ENCODE data around the gene NBEAL2.

The NBEAL2 gene

GRCh38 chr3:47005212-47006144 is 26.0 kb downstream of the NBEAL2 start:
- H3K4me3 ChIP-seq (ENCODE audit: low read depth, low read length) = no peak overlapping the region
- ChIA-PET POLR2A (no interaction called here), CTCF (interaction anchor here (1.1 kb wide), 1 partner anchor 9 kb away, joined by 4 read pairs; no protein-coding TSS in a partner anchor)
- DNase-seq (ENCODE audit: low read depth, low spot score) = no peak
- TF ChIP-seq, protein P1, sequence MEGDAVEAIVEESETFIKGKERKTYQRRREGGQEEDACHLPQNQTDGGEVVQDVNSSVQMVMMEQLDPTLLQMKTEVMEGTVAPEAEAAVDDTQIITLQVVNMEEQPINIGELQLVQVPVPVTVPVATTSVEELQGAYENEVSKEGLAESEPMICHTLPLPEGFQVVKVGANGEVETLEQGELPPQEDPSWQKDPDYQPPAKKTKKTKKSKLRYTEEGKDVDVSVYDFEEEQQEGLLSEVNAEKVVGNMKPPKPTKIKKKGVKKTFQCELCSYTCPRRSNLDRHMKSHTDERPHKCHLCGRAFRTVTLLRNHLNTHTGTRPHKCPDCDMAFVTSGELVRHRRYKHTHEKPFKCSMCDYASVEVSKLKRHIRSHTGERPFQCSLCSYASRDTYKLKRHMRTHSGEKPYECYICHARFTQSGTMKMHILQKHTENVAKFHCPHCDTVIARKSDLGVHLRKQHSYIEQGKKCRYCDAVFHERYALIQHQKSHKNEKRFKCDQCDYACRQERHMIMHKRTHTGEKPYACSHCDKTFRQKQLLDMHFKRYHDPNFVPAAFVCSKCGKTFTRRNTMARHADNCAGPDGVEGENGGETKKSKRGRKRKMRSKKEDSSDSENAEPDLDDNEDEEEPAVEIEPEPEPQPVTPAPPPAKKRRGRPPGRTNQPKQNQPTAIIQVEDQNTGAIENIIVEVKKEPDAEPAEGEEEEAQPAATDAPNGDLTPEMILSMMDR (IDR thresholded peaks at IDR 0.05; ENCODE audit: insufficient read depth, low read length, missing control alignments) = no peak

GRCh38 chr3:47006145-47006651 is 26.7 kb downstream of the NBEAL2 start:
- TF ChIP-seq, protein P1 (IDR thresholded peaks at IDR 0.05; ENCODE audit: insufficient read depth, low read length, missing control alignments) = no peak
- ChIA-PET POLR2A (no interaction called here), CTCF (interaction anchor here (0.6 to 2.8 kb wide), 4 partner anchors 8 to 367 kb away, joined by 3 to 16 read pairs (median 3); no protein-coding TSS in a partner anchor)
- DNase-seq (ENCODE audit: low read depth, low spot score) = no peak
- no peak overlapping the region for H3K4me3 ChIP-seq (ENCODE audit: low read depth, low read length)

GRCh38 chr3:47007001-47007400 is 27.5 kb downstream of the NBEAL2 start:
- TF ChIP-seq, protein P1 (IDR thresholded peaks at IDR 0.05; ENCODE audit: insufficient read depth, low read length, missing control alignments) = no peak
- no peak for DNase-seq (ENCODE audit: low read depth, low spot score)
- ChIA-PET CTCF (interaction anchor here (0.6 to 2.8 kb wide), 4 partner anchors 9 to 366 kb away, joined by 3 to 16 read pairs (median 3); no protein-coding TSS in a partner anchor), POLR2A (no interaction called here)
- no peak overlapping the region for H3K4me3 ChIP-seq (ENCODE audit: low read depth, low read length)

- ChIA-PET POLR2A (no interaction called here), CTCF (interaction anchor here (1.3 to 2.8 kb wide), 3 partner anchors 9 to 366 kb away, joined by 3 to 16 read pairs (median 3); no protein-coding TSS in a partner anchor)
- no peak for DNase-seq (ENCODE audit: low read depth, low spot score)
- H3K4me3 ChIP-seq (ENCODE audit: low read depth, low read length) = no peak overlapping the region
- TF ChIP-seq, protein P1 (IDR thresholded peaks at IDR 0.05; ENCODE audit: insufficient read depth, low read length, missing control alignments) = no peak
Measured at GRCh38 chr3:47007482-47008233, 28.2 kb downstream of the NBEAL2 start.

GRCh38 chr3:47008234-47008796 is 28.8 kb downstream of the NBEAL2 start:
- TF ChIP-seq, protein P1 (IDR thresholded peaks at IDR 0.05; ENCODE audit: insufficient read depth, low read length, missing control alignments) = no peak
- H3K4me3 ChIP-seq (ENCODE audit: low read depth, low read length) = no peak overlapping the region
- POLR2A ChIA-PET = interaction anchor here (0.9 kb wide), 1 partner anchor 21 kb away, joined by 3 read pairs; no protein-coding TSS in a partner anchor
- CTCF ChIA-PET = interaction anchor here (1.3 to 2.8 kb wide), 2 partner anchors 10 to 316 kb away, joined by 7 to 16 read pairs; no protein-coding TSS in a partner anchor
- no peak for DNase-seq (ENCODE audit: low read depth, low spot score)
